IMR-90 (cell line): ENCODE data around the gene KCNAB3. TPM values are rescaled to one million over a fixed set of nuclear protein-coding genes. Genes with fewer than 3 reads are reported as not detected.

Source experiments
- ATAC-seq: fragments of 200-7000 bp; cut with Tn5 transposase; 2 replicates; pipeline ENCODE4 v1.9.1; 2020; ENCODE audit warnings: low read depth, mild to moderate bottlenecking, moderate library complexity
- BruUV-seq: library from RNA; stranded (reverse); fragments of 400-500 nt; replicated peaks from 2 replicates; lab custom pipeline; 2021; lab: Mats Ljungman, UMichigan
- CTCF ChIA-PET: fragments of 300-600 bp; formaldehyde crosslinking; extraction: SDS; loops from one replicate; lab custom pipeline; 2021; ENCODE audit warnings: antibody characterized with exemption; lab: Yijun Ruan, JAX
- POLR2A ChIA-PET: fragments of 300-600 bp; sonication (Branson Sonifier 250); formaldehyde crosslinking; loops from one replicate; lab custom pipeline; 2022; ENCODE audit warnings: antibody characterized with exemption; ENCODE audit not compliant: unreplicated experiment; lab: Charles Lee
- DNase-seq: peaks from one replicate; pipeline ENCODE4 v3.0.0; 2013
- H2AFZ ChIP-seq: replicated peaks from 2 replicates; pipeline ENCODE3; 2013; ENCODE audit warnings: low read length, mild to moderate bottlenecking; ENCODE audit not compliant: poor library complexity
- H2AK5ac ChIP-seq: 2 replicates; pipeline ENCODE4 v1.6.1; 2013; ENCODE audit warnings: low read depth, low read length, inconsistent platforms
- H2AK9ac ChIP-seq: replicated peaks from 2 replicates; pipeline ENCODE3; 2013; ENCODE audit warnings: mild to moderate bottlenecking, low read depth, low read length, moderate library complexity; ENCODE audit not compliant: poor library complexity
- H2BK120ac ChIP-seq: 2 replicates; pipeline ENCODE4 v1.6.1; 2013; ENCODE audit warnings: low read depth, low read length, inconsistent platforms
- H2BK15ac ChIP-seq: 3 replicates; pipeline ENCODE4 v1.6.1; 2013; ENCODE audit warnings: low read depth, low read length, inconsistent platforms
- H2BK20ac ChIP-seq: 2 replicates; pipeline ENCODE4 v1.6.1; 2013; ENCODE audit warnings: low read depth, mild to moderate bottlenecking, inconsistent platforms, low read length, moderate library complexity
- H2BK5ac ChIP-seq: 2 replicates; pipeline ENCODE4 v1.6.1; 2013; ENCODE audit warnings: mild to moderate bottlenecking, low read depth, low read length, inconsistent platforms; ENCODE audit not compliant: poor library complexity, severe bottlenecking
- H3K14ac ChIP-seq: replicated peaks from 2 replicates; pipeline ENCODE4 v1.6.1; 2013; ENCODE audit warnings: low read depth, low read length, inconsistent platforms
- H3K18ac ChIP-seq: 2 replicates; pipeline ENCODE4 v1.6.1; 2013; ENCODE audit warnings: low read depth, low read length, control low read depth
- H3K23ac ChIP-seq: 2 replicates; pipeline ENCODE4 v1.6.1; 2013; ENCODE audit warnings: low read depth, low read length, inconsistent platforms
- H3K27ac ChIP-seq: 2 replicates; pipeline ENCODE4 v1.5.1; 2013; ENCODE audit warnings: mild to moderate bottlenecking, control low read depth, low read length; ENCODE audit not compliant: insufficient read depth
- H3K27me3 ChIP-seq: 2 replicates; pipeline ENCODE4 v1.6.1; 2013; ENCODE audit warnings: low read length; ENCODE audit not compliant: control insufficient read depth, insufficient read depth
- H3K36me3 ChIP-seq: 2 replicates; pipeline ENCODE4 v1.6.1; 2013; ENCODE audit warnings: low read length, mixed read lengths; ENCODE audit not compliant: control insufficient read depth, insufficient read depth
- H3K4ac ChIP-seq: 2 replicates; pipeline ENCODE4 v1.6.1; 2013; ENCODE audit warnings: low read depth, low read length, inconsistent platforms
- H3K4me1 ChIP-seq: 2 replicates; pipeline ENCODE4 v1.6.1; 2013; ENCODE audit warnings: low read length, mixed read lengths; ENCODE audit not compliant: control insufficient read depth, insufficient read depth
- H3K4me2 ChIP-seq: 2 replicates; pipeline ENCODE4 v1.6.1; 2013; ENCODE audit warnings: low read depth, mild to moderate bottlenecking, control low read depth, low read length, moderate library complexity
- H3K4me3 ChIP-seq: 2 replicates; pipeline ENCODE4 v1.5.1; 2013; ENCODE audit warnings: low read depth, mild to moderate bottlenecking, control low read depth, low read length, moderate library complexity; ENCODE audit not compliant: insufficient read depth
- H3K56ac ChIP-seq: 2 replicates; pipeline ENCODE4 v1.6.1; 2013; ENCODE audit warnings: low read length, inconsistent platforms; ENCODE audit not compliant: insufficient read depth; ENCODE audit errors: extremely low read depth
- H3K79me1 ChIP-seq, 2 experiments: 2 replicates each; pipeline ENCODE4 v1.6.1; 2013; ENCODE audit warnings: low read length in 2 of 2, inconsistent platforms in 1 of 2, low read depth in 1 of 2
- H3K9ac ChIP-seq: 2 replicates; pipeline ENCODE4 v1.6.1; 2013; ENCODE audit warnings: low read depth, low read length, control low read depth
- H3K9me1 ChIP-seq: 2 replicates; pipeline ENCODE4 v1.6.1; 2013; ENCODE audit warnings: low read length, inconsistent platforms; ENCODE audit not compliant: insufficient read depth
- H3K9me3 ChIP-seq: 2 replicates; pipeline ENCODE4 v1.6.1; 2013; ENCODE audit warnings: low read length; ENCODE audit not compliant: control insufficient read depth, insufficient read depth
- H4K20me1 ChIP-seq: 2 replicates; pipeline ENCODE4 v1.6.1; 2013; ENCODE audit warnings: low read length, inconsistent platforms; ENCODE audit not compliant: insufficient read depth
- H4K5ac ChIP-seq: 2 replicates; pipeline ENCODE4 v1.6.1; 2013; ENCODE audit warnings: mild to moderate bottlenecking, low read depth, low read length, control low read depth
- H4K8ac ChIP-seq, 2 experiments: 2 replicates each; pipeline ENCODE4 v1.6.1; 2013; ENCODE audit warnings: low read depth in 2 of 2, low read length in 2 of 2, control low read depth in 1 of 2, inconsistent platforms in 1 of 2
- H4K91ac ChIP-seq: 2 replicates; pipeline ENCODE4 v1.6.1; 2013; ENCODE audit warnings: low read depth, low read length, inconsistent platforms; ENCODE audit not compliant: insufficient read depth
- BHLHE40 ChIP-seq: fragments of 150-350 bp; IDR thresholded peaks from 2 replicates; pipeline ENCODE4 v1.6.1; 2016; ENCODE audit warnings: mild to moderate bottlenecking, low read depth, low read length
- FOS ChIP-seq: fragments of 150-350 bp; IDR thresholded peaks from 2 replicates; pipeline ENCODE4 v1.6.1; 2016; ENCODE audit warnings: low read depth, low read length
- MAZ ChIP-seq: IDR thresholded peaks from 2 replicates; pipeline ENCODE4 v1.6.1; 2012; ENCODE audit warnings: low read depth, mild to moderate bottlenecking, low read length, improper control_type of control experiment, moderate library complexity, borderline replicate concordance
- MXI1 ChIP-seq: IDR thresholded peaks from 2 replicates; pipeline ENCODE4 v1.6.1; 2012; ENCODE audit warnings: low read depth, mild to moderate bottlenecking, low read length, moderate library complexity, borderline replicate concordance
- POLR2A ChIP-seq: IDR thresholded peaks from 2 replicates; pipeline ENCODE4 v1.6.1; 2012; ENCODE audit warnings: mild to moderate bottlenecking, low read depth, low read length
- RAD21 ChIP-seq: IDR thresholded peaks from 2 replicates; pipeline ENCODE4 v1.6.1; 2012; ENCODE audit warnings: low read length, improper control_type of control experiment
- RCOR1 ChIP-seq: IDR thresholded peaks from 2 replicates; pipeline ENCODE4 v1.6.1; 2012; ENCODE audit warnings: mild to moderate bottlenecking, low read length, improper control_type of control experiment; ENCODE audit not compliant: insufficient replicate concordance
- RFX5 ChIP-seq: IDR thresholded peaks from 2 replicates; pipeline ENCODE4 v1.8.0; 2012; ENCODE audit warnings: low read depth, mild to moderate bottlenecking, low read length, moderate library complexity
- SMC3 ChIP-seq: fragments of 150-350 bp; IDR thresholded peaks from 2 replicates; pipeline ENCODE4 v1.6.1; 2016; ENCODE audit warnings: low read depth, mild to moderate bottlenecking, antibody characterized with exemption, low read length, moderate library complexity
- WGBS, 2 experiments: methylation state at CpG; one replicate each; pipeline versions ENCODE4 v1.1.5 to v1.1.7; 2013; ENCODE audit warnings: missing lambda C conversion rate in 2 of 2; ENCODE audit not compliant: insufficient read length in 1 of 2; ENCODE audit errors: extremely low coverage in 2 of 2; 5-methylcytosine and 5-hydroxymethylcytosine counted together
- dilution Hi-C: fragments of 300-500 bp; cut with HindIII; formaldehyde crosslinking; loops from one replicate; pipeline ENCODE4 v1.14.3; 2018; ENCODE audit warnings: low sequenced_read_pairs; ENCODE audit not compliant: unreplicated experiment
- in situ Hi-C: fragments of 300-500 bp; cut with MboI; formaldehyde crosslinking; loops from 3 replicates; pipeline ENCODE4 v1.14.3; 2019; ENCODE audit warnings: low sequenced_read_pairs, inconsistent platforms, mixed read lengths
- intact Hi-C: fragments of 100-400 bp; cut with micrococcal nuclease; formaldehyde crosslinking; loops from 2 replicates; pipeline ENCODE4 v1.10.0; 2022
- polyA plus RNA-seq, 3 experiments: library from polyadenylated mRNA; depleted of rRNA; stranded (reverse); fragments of >200 nt; gene quantifications; 2 replicates each; pipeline ENCODE4 v1.2.3, GENCODE V29; 2012; ENCODE audit warnings: low replicate concordance in 1 of 3
- total RNA-seq: library from RNA; depleted of rRNA; stranded (reverse); fragments of >200 nt; gene quantifications from 2 replicates; pipeline ENCODE4 v1.2.3, GENCODE V29; 2012
- TF ChIP-seq, protein P1 (sequence below): fragments of 150-350 bp; IDR thresholded peaks from 2 replicates; pipeline ENCODE4 v1.6.1; 2016; ENCODE audit warnings: low read depth, mild to moderate bottlenecking, low read length, moderate library complexity, borderline replicate concordance
- TF ChIP-seq, protein P2 (sequence below): fragments of 150-350 bp; IDR thresholded peaks from 2 replicates; pipeline ENCODE4 v1.6.1; 2017; ENCODE audit warnings: mild to moderate bottlenecking, antibody characterized with exemption, low read length, low read depth

Gene KCNAB3
- total and polyA plus RNA-seq, 2 of the 4 experiments (the other 2 are of a cell fraction): 0.36 to 4.2 TPM

DNA sequence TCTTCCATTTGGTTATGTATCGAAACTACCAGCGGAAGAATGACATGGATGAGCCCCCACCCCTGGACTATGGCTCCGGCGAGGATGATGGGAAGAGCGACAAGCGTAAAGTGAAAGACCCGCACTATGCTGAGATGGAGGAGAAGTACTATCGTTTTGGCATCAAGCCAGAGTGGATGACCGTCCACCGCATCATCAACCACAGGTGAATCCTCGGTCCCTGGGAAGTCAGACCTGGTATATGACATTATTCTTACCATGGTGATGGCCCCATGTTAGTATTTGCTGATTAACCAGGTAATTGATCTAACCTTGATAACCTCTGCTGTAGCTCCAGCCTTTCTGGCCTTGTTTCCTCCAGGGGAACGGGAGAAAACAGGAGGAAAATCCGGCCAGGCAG lies 32.6 kb downstream of the KCNAB3 start (continued):
- TF ChIP-seq, protein P1, sequence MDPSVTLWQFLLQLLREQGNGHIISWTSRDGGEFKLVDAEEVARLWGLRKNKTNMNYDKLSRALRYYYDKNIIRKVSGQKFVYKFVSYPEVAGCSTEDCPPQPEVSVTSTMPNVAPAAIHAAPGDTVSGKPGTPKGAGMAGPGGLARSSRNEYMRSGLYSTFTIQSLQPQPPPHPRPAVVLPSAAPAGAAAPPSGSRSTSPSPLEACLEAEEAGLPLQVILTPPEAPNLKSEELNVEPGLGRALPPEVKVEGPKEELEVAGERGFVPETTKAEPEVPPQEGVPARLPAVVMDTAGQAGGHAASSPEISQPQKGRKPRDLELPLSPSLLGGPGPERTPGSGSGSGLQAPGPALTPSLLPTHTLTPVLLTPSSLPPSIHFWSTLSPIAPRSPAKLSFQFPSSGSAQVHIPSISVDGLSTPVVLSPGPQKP: no peak
- TF ChIP-seq RAD21 (no peak), SMC3 (no peak), FOS (no peak), POLR2A (no peak)

DNA sequence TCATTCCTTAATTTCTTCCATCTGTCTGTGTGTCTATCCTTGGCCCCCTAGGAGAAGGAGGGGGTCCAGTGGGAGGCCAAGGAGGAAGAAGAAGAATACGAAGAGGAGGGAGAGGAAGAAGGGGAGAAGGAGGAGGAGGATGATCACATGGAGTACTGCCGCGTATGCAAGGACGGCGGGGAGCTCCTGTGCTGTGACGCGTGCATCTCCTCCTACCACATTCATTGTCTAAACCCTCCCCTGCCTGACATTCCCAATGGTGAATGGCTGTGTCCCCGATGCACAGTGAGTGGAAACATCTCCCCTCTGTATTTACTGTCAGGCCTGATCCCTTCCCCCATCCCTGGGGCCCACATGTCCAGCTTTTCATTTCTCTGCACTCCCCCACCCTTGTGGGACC lies 34.8 kb downstream of the KCNAB3 start:
- intact Hi-C loops: loop anchor here (5.0 kb wide), 2 partner anchors 73 to 153 kb away; no protein-coding TSS in a partner anchor
- no peak overlapping the region for H4K91ac ChIP-seq
- no peak overlapping the region for H4K8ac ChIP-seq
- no peak overlapping the region for H3K4me3 ChIP-seq
- no peak overlapping the region for H3K4me2 ChIP-seq
- H2AK5ac ChIP-seq: no peak overlapping the region
- dilution Hi-C loops: no loop called here
- H3K36me3 ChIP-seq: peaks cover 66% of the 10 kb centered on the region
- no peaks in the 10 kb centered on the region for H3K27me3 ChIP-seq
- no peak overlapping the region for H3K4ac ChIP-seq
- no peak overlapping the region for H2BK15ac ChIP-seq
- H3K18ac ChIP-seq: no peak overlapping the region
- DNase-seq: no peak
- no peak for ATAC-seq
- H3K9me1 ChIP-seq: peaks cover 2% of the 10 kb centered on the region; the same call in 1 of the 2 replicates
- H3K23ac ChIP-seq: no peak overlapping the region
- no peak overlapping the region for H2BK5ac ChIP-seq
- no peak overlapping the region for H2BK120ac ChIP-seq
- no peak overlapping the region for H3K27ac ChIP-seq
- WGBS, 2 experiments: 100% methylated on average over 3 of the region's 8 CpGs; no CpG with 5 or more reads in 1 of the 2 experiments
- H3K14ac ChIP-seq: no peak overlapping the region
- H3K79me1 ChIP-seq: peaks cover under 1 to 44% of the 10 kb centered on the region in 2 experiments; a peak in 3 of 4 replicates
- H3K9me3 ChIP-seq: no peaks in the 10 kb centered on the region
- ChIA-PET POLR2A (no interaction called here), CTCF (no interaction called here)
- in situ Hi-C loops: loop anchor here (5.0 kb wide), 1 partner anchor 33 kb away; no protein-coding TSS in a partner anchor
- no peak overlapping the region for H2AK9ac ChIP-seq
- no peak overlapping the region for H2BK20ac ChIP-seq
- no peak overlapping the region for H2AFZ ChIP-seq
- H4K5ac ChIP-seq: no peak overlapping the region
- TF ChIP-seq BHLHE40: no peak
- TF ChIP-seq MXI1: no peak
- no peak for TF ChIP-seq SMC3
- TF ChIP-seq RFX5: no peak
- TF ChIP-seq, protein P2, sequence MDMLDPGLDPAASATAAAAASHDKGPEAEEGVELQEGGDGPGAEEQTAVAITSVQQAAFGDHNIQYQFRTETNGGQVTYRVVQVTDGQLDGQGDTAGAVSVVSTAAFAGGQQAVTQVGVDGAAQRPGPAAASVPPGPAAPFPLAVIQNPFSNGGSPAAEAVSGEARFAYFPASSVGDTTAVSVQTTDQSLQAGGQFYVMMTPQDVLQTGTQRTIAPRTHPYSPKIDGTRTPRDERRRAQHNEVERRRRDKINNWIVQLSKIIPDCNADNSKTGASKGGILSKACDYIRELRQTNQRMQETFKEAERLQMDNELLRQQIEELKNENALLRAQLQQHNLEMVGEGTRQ: no peak
- TF ChIP-seq RCOR1: no peak
- no peak for TF ChIP-seq MAZ
- no peak for TF ChIP-seq RAD21
- peaks cover 2% of the 10 kb centered on the region; the same call in 1 of the 2 replicates for H3K4me1 ChIP-seq
- H3K9ac ChIP-seq: no peak overlapping the region
- BruUV-seq: no TSS peak
- H4K20me1 ChIP-seq: peaks cover 3% of the 10 kb centered on the region; the same call in 1 of the 2 replicates
- H3K56ac ChIP-seq: no peak overlapping the region
